ENCODE results near the gene NAPA. TPM values are rescaled to one million over a fixed set of nuclear protein-coding genes. Genes with fewer than 3 reads are reported as not detected.

NAPA gene
- total RNA-seq, 1 donor from 2014 or later: 77.8 TPM

DNA sequence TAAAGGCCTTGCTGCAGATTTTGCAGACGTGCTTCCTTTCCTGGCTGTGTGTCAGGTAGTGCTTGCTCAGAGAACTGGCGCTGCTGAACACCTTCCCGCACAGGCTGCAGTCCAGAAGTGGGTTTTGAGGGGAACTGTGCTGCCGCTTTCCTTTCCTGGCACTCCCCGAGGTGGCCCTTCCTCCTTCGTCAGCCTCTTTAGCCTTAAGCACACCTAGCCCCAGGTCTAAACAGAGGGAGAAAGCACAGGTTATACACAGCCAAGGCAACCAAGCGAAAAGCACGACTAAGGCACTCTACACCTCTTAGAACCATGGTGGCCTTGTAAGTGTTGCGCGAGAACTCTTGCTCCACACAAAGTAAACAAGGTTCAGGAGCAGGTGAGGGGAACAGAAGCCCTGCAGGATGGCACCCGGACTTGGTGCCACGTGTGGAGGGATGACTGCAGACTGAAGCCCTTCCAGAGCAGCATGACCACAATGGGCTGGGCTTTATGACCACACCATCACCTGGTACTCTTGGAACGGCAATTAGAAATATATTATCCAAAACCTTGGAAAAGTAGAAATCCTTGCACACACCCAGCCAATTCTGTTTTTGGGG, 34.5 kb upstream of the NAPA start:
- H3K36me3 Mint-ChIP-seq (ENCODE audit: low read depth, unreplicated experiment): no peaks in the 10 kb centered on the region
- H3K27ac Mint-ChIP-seq (ENCODE audit: unreplicated experiment): no peak overlapping the region
- H3K9me3 Mint-ChIP-seq (ENCODE audit: unreplicated experiment): no peaks in the 10 kb centered on the region
- H3K27me3 Mint-ChIP-seq (ENCODE audit: unreplicated experiment): peaks cover 1% of the 10 kb centered on the region
- TF ChIP-seq, protein P1, sequence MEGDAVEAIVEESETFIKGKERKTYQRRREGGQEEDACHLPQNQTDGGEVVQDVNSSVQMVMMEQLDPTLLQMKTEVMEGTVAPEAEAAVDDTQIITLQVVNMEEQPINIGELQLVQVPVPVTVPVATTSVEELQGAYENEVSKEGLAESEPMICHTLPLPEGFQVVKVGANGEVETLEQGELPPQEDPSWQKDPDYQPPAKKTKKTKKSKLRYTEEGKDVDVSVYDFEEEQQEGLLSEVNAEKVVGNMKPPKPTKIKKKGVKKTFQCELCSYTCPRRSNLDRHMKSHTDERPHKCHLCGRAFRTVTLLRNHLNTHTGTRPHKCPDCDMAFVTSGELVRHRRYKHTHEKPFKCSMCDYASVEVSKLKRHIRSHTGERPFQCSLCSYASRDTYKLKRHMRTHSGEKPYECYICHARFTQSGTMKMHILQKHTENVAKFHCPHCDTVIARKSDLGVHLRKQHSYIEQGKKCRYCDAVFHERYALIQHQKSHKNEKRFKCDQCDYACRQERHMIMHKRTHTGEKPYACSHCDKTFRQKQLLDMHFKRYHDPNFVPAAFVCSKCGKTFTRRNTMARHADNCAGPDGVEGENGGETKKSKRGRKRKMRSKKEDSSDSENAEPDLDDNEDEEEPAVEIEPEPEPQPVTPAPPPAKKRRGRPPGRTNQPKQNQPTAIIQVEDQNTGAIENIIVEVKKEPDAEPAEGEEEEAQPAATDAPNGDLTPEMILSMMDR (IDR thresholded peaks at IDR 0.05; ENCODE audit: unreplicated experiment): no peak
- no peak for DNase-seq (ENCODE audit: low spot score)
- H3K4me3 Mint-ChIP-seq (ENCODE audit: unreplicated experiment): no peak overlapping the region
- peaks cover 2% of the 10 kb centered on the region for H3K4me1 Mint-ChIP-seq (ENCODE audit: unreplicated experiment)

DNA sequence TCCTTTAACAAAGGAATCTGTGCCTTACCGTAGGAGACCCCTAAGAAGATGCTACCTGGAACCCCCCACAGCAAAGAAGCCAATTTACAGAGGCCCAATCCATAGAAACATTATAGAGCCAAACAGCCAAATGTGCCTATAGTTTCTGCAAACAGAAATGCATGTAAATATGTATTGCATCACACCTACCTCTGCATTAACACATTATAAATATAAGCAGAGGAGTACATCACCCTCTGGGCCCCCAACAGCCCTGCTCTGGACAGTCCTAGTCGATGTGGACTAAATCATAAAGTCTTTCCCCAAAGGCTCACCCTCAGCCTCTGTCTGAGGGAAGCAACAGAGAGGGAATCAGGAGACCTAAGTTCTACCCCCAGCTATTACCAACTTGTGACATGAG, 32.3 kb upstream of the NAPA start:
- Mint-ChIP-seq H3K27me3 (ENCODE audit: unreplicated experiment) (peaks cover 1% of the 10 kb centered on the region), H3K4me3 (ENCODE audit: unreplicated experiment) (no peak overlapping the region), H3K27ac (ENCODE audit: unreplicated experiment) (no peak overlapping the region), H3K9me3 (ENCODE audit: unreplicated experiment) (no peaks in the 10 kb centered on the region), H3K36me3 (ENCODE audit: low read depth, unreplicated experiment) (no peaks in the 10 kb centered on the region), H3K4me1 (ENCODE audit: unreplicated experiment) (no peaks in the 10 kb centered on the region)
- TF ChIP-seq, protein P1 (IDR thresholded peaks at IDR 0.05; ENCODE audit: unreplicated experiment): no peak
- no peak for DNase-seq (ENCODE audit: low spot score)

DNA sequence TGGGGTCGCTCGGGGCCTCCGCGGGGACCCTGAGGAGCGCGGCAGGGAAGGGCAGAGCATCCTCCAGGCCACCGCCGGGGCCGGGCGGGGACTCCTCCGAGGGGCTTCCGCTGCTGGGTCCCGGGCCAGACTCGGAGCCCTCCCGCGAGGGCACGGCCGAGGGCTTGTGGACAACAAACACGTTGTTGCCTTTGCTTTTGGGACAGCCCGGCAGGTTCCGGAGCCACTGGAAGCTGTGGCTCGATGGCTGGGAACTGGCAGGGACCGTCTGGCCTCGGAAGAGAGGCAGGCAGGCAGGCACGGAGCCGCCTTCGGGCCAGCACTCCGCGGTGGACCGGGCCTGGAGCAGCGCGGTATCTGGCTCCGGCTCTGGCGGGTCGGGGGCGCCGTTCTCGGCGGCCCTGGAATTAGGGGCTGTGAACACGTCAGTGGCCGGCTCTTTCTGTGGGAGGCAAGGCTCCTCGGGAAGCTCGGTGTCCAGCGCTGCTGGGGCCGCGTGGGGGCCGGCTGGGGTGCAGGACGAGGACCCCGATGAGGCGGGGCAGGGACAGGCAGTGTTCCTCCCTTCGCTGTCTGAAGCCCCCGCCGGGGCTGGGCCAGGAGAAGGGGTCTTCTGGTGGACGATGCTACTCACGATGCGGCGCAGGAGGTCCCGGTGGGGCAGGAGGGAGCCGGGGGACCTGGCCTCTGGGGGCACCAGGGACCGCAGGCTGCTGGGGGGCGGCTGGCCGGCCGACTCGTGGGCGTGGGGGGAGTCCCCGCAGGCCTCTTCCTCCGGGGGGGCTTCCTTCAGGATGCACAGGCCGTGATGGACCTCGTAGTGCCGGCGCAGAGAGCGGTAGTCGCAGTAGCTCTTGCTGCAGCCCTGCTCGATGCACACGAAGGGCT, 30.4 kb upstream of the NAPA start:
- TF ChIP-seq, protein P1 (IDR thresholded peaks at IDR 0.05; ENCODE audit: unreplicated experiment): no peak
- peaks cover 1% of the 10 kb centered on the region for H3K27me3 Mint-ChIP-seq (ENCODE audit: unreplicated experiment)
- no peak for DNase-seq (ENCODE audit: low spot score)
- H3K4me3 Mint-ChIP-seq (ENCODE audit: unreplicated experiment): no peak overlapping the region
- no peaks in the 10 kb centered on the region for H3K4me1 Mint-ChIP-seq (ENCODE audit: unreplicated experiment)
- no peaks in the 10 kb centered on the region for H3K36me3 Mint-ChIP-seq (ENCODE audit: low read depth, unreplicated experiment)
- H3K9me3 Mint-ChIP-seq (ENCODE audit: unreplicated experiment): no peaks in the 10 kb centered on the region
- H3K27ac Mint-ChIP-seq (ENCODE audit: unreplicated experiment): no peak overlapping the region

DNA sequence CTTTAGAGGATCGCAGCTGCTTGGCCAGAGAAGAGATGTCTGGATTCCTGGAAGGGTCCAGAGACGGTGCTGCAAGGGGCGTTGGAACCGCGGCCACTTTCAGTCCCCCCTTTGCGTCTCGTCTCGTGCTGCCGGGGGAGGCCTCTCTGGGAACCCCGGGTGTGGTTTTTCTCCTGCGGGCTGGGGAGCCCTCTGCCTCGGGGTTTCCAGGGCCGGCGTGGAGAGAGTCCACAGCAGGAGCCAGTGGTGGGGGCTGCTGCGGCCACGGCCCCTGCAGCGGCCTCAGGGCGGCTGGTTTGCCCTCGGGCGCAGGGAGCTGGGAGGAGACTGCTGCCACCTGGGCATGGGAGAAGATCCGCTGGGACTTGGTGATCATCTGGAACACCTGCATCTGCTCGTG, 29.6 kb upstream of the NAPA start:
- no peaks in the 10 kb centered on the region for H3K4me1 Mint-ChIP-seq (ENCODE audit: unreplicated experiment)
- H3K36me3 Mint-ChIP-seq (ENCODE audit: low read depth, unreplicated experiment): no peaks in the 10 kb centered on the region
- H3K27ac Mint-ChIP-seq (ENCODE audit: unreplicated experiment): no peak overlapping the region
- no peaks in the 10 kb centered on the region for H3K9me3 Mint-ChIP-seq (ENCODE audit: unreplicated experiment)
- DNase-seq (ENCODE audit: low spot score): no peak
- H3K27me3 Mint-ChIP-seq (ENCODE audit: unreplicated experiment): peaks cover 1% of the 10 kb centered on the region
- H3K4me3 Mint-ChIP-seq (ENCODE audit: unreplicated experiment): no peak overlapping the region
- TF ChIP-seq, protein P1 (IDR thresholded peaks at IDR 0.05; ENCODE audit: unreplicated experiment): no peak

DNA sequence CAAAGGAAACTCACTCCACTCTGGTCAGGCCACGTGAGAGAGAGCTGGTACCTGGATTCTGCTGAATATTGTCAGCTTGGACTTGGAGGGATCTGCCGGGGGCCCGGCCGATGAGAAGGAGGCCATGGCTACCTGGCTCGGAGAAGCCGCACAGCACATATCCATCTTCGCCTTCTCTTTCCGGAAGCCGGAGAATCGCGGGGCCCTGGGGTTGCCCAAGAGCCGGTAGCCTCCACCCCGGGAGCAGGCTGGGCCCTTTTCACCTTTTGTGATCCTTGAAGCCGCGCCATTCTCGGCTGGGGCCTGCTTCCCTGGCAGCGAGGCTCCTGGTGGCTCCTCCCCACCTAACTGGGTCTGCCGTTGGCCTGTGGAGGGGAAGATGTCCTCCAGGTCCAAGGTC, 29.2 kb upstream of the NAPA start:
- Mint-ChIP-seq H3K27me3 (ENCODE audit: unreplicated experiment) (peaks cover 1% of the 10 kb centered on the region), H3K4me1 (ENCODE audit: unreplicated experiment) (no peaks in the 10 kb centered on the region), H3K27ac (ENCODE audit: unreplicated experiment) (no peak overlapping the region), H3K36me3 (ENCODE audit: low read depth, unreplicated experiment) (no peaks in the 10 kb centered on the region), H3K4me3 (ENCODE audit: unreplicated experiment) (no peak overlapping the region), H3K9me3 (ENCODE audit: unreplicated experiment) (no peaks in the 10 kb centered on the region)
- DNase-seq (ENCODE audit: low spot score): no peak
- TF ChIP-seq, protein P1 (IDR thresholded peaks at IDR 0.05; ENCODE audit: unreplicated experiment): no peak
